ENCODE measurements around the gene TRIM47.

DNA sequence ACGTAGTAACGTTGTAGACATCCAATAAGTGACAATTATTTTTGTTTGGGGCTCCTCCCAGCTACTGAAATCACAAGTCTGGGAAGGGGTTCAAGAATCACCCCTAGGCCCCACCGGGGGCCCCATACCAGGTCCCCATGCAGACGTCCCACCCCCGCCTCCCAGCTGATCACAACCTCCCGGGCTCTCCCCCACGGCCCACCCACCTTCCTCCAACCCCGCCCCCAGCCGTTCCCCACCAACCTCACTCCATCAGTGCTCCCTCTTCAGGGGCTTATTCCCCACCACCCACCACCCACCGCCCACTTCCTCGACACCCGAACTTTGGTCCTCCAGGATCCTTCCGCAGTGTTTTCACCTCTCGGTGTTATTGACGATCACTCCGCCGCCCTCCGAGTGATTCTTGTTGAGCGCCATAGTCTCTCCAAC lies 23.5 kb downstream of the TRIM47 start:
- no peak for TF ChIP-seq POLR2A (IDR thresholded peaks at IDR 0.05)
- TF ChIP-seq, protein P1, sequence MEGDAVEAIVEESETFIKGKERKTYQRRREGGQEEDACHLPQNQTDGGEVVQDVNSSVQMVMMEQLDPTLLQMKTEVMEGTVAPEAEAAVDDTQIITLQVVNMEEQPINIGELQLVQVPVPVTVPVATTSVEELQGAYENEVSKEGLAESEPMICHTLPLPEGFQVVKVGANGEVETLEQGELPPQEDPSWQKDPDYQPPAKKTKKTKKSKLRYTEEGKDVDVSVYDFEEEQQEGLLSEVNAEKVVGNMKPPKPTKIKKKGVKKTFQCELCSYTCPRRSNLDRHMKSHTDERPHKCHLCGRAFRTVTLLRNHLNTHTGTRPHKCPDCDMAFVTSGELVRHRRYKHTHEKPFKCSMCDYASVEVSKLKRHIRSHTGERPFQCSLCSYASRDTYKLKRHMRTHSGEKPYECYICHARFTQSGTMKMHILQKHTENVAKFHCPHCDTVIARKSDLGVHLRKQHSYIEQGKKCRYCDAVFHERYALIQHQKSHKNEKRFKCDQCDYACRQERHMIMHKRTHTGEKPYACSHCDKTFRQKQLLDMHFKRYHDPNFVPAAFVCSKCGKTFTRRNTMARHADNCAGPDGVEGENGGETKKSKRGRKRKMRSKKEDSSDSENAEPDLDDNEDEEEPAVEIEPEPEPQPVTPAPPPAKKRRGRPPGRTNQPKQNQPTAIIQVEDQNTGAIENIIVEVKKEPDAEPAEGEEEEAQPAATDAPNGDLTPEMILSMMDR (IDR thresholded peaks at IDR 0.05): peak in 1 of 3 donors; percentile 28

All from ovary (tissue), 3 donors.